NCI-H345 treated with DMSO at 0.1 percent for 48 hours (cell line): ENCODE measurements around the gene HCST.
"Not testable (repeated sequence)": the region's sequence is repeated elsewhere in the genome, so short reads cannot be mapped to it uniquely, and the experiment has no call there.

Experiments used
- DNase-seq: peaks from one replicate; lab custom pipeline; 2025; ENCODE audit not compliant: unreplicated experiment; lab: John Stamatoyannopoulos, UW

The HCST gene

GRCh38 chr19:35879068-35879467, 23.3 kb upstream of the HCST start:
- no peak for DNase-seq

GRCh38 chr19:35879770-35880317, 22.5 kb upstream of the HCST start:
- no peak for DNase-seq

GRCh38 chr19:35882114-35882832, 20.1 kb upstream of the HCST start:
- DNase-seq: peak; percentile 92

GRCh38 chr19:35883882-35884281, 18.4 kb upstream of the HCST start:
- DNase-seq: no peak

- no peak for DNase-seq
These were observed 17.0 kb upstream of the HCST start for GRCh38 chr19:35885225-35885738.

- no peak for DNase-seq
These were observed 16.4 kb upstream of the HCST start for GRCh38 chr19:35885904-35886303.

GRCh38 chr19:35887197-35887596, 15.1 kb upstream of the HCST start:
- no peak for DNase-seq

GRCh38 chr19:35888398-35888797, 13.9 kb upstream of the HCST start:
- DNase-seq: no peak

- DNase-seq: no peak
These were observed 12.8 kb upstream of the HCST start for GRCh38 chr19:35889370-35890112.

GRCh38 chr19:35890113-35890650, 12.1 kb upstream of the HCST start:
- DNase-seq: no peak

GRCh38 chr19:35891819-35892218, 10.5 kb upstream of the HCST start:
- not testable (repeated sequence) for DNase-seq

- DNase-seq: no peak
These were observed 8.0 kb upstream of the HCST start for GRCh38 chr19:35894342-35894741.

GRCh38 chr19:35895911-35896642, 6.3 kb upstream of the HCST start:
- no peak for DNase-seq

GRCh38 chr19:35896643-35897040, 5.7 kb upstream of the HCST start:
- DNase-seq: no peak

GRCh38 chr19:35897706-35898451, 4.5 kb upstream of the HCST start:
- no peak for DNase-seq

- DNase-seq: no peak
These were observed 3.9 kb upstream of the HCST start for GRCh38 chr19:35898499-35898809.

- DNase-seq: peak; percentile 91
These were observed 2.6 kb upstream of the HCST start for GRCh38 chr19:35899547-35900214.

GRCh38 chr19:35901055-35901644, 1.2 kb upstream of the HCST start:
- no peak for DNase-seq

- no peak for DNase-seq
These were observed 644 bp downstream of the HCST start for GRCh38 chr19:35902870-35903475.
